ENCODE results near the gene CASP10.
A peak's percentile ranks its signal among the peaks of the same experiment; 100 is the strongest.

DNA sequence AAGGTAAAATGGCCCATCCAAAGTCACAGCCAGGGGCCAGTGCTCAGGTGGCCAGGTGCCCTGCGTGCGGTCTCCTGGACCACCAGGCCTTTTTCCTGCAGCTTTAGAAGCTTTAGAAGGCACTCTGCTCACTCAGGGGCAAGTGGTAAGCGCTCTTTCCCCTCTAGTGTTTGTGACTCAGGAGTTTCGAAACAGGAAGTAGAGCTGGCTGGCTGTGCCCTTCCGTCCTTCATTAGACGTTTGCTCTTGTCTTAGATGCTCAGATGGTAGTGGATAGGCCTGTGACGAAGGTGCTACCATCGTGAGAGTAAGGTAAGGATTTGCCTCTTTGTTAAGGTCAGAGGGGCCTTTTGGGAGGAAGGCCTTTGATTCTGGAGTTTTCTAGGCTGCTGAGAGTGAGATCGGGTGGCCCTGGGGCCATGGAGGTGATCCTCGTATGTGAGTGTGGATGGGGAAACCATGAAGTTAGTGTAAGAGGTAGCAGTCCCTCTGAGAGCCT, 77.4 kb downstream of the CASP10 start, which contains the start of gene CASP8:
- TF ChIP-seq POLR2A (IDR thresholded peaks at IDR 0.05; ENCODE audit: low read depth): no peak
- TF ChIP-seq, protein P1, sequence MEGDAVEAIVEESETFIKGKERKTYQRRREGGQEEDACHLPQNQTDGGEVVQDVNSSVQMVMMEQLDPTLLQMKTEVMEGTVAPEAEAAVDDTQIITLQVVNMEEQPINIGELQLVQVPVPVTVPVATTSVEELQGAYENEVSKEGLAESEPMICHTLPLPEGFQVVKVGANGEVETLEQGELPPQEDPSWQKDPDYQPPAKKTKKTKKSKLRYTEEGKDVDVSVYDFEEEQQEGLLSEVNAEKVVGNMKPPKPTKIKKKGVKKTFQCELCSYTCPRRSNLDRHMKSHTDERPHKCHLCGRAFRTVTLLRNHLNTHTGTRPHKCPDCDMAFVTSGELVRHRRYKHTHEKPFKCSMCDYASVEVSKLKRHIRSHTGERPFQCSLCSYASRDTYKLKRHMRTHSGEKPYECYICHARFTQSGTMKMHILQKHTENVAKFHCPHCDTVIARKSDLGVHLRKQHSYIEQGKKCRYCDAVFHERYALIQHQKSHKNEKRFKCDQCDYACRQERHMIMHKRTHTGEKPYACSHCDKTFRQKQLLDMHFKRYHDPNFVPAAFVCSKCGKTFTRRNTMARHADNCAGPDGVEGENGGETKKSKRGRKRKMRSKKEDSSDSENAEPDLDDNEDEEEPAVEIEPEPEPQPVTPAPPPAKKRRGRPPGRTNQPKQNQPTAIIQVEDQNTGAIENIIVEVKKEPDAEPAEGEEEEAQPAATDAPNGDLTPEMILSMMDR (IDR thresholded peaks at IDR 0.05): no peak
- TF ChIP-seq EP300 (IDR thresholded peaks at IDR 0.05): no peak
- peak; percentile 24 to 41 for TF ChIP-seq POLR2AphosphoS5 (IDR thresholded peaks at IDR 0.05)

All from esophagus muscularis mucosa (tissue), 4 donors.